GM10847 (cell line): ENCODE data around the gene ASMT.

Experiments
- POLR2A ChIP-seq: IDR thresholded peaks from 2 replicates; pipeline ENCODE4 v1.6.1; 2011; ENCODE audit not compliant: insufficient read length; ENCODE audit errors: extremely low read depth

Gene ASMT

DNA sequence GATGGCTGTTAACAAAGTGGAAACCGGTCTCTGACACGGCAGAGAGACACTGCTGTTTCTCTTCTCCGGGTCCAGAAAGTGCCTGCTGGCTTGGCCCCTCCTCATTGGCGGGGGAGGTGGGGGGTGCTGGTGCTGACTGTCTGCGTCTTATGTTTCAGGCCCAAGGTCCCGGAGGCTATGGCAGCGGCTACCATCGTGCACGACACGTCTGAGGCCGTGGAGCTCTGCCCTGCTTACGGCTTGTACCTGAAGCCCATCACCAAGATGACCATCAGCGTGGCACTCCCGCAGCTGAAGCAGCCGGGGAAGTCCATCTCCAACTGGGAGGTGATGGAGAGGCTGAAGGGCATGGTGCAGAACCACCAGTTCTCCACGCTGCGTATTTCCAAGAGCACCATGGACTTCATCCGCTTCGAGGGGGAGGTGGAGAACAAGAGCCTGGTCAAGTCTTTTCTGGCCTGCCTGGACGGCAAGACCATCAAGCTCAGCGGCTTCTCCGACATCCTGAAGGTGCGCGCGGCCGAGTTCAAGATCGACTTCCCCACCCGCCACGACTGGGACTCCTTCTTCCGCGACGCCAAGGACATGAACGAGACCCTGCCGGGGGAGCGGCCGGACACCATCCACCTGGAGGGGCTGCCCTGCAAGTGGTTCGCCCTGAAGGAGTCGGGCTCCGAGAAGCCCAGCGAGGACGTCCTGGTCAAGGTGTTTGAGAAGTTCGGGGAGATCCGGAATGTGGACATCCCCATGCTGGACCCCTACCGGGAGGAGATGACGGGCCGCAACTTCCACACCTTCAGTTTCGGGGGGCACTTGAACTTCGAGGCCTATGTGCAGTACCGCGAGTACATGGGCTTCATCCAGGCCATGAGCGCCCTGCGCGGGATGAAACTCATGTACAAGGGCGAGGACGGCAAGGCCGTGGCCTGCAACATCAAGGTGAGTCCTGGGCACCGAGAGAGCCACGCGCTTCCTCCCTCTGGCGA lies 21.3 kb upstream of the ASMT start:
- TF ChIP-seq POLR2A: no peak

DNA sequence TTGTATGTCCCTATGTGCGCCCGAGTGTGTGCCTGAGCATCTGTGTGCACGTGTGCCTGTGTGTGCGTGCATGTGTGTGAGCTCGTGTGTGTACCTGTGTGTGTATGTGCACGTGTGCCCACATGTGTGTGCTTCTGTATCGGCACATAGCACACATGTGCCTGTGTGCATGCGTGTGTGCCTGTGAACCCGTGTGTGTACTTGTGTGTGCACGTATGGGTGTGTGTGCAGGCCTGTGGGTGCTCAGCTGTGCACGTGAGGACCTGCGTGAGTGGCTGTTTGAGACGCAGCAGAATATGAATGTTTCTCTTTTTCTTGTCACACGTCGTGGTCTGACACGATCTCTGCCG lies 19.2 kb upstream of the ASMT start:
- TF ChIP-seq POLR2A: no peak

DNA sequence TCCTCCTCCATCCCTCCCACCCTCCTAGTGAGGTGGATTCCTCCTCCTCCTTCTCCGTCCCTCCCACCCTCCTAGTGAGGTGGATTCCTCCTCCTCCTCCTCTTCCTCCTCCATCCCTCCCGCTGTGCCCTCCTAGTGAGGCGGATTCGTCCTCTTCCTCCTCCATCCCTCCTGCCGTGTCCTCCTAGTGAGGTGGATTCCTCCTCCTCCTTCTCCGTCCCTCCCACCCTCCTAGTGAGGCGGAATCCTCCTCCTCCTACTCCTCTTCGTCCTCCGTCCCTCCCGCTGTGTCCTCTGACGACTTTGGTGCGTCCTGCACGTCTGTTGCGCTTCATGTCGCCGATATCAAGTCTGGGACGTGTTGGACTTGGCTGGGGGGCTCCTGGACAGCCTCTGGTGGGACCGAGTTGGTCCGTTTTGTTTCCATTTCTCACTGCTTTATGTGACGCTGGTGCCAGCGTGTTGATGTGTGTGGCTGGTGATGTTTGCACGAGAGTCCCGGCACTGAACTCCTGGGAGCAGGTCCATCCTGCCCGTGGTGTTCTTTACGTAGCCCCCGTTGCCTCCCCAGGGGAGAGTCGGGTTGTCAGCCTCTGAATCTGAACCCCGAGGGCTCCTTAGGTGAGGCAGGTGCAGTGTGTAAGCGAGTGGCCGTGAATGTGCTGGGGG lies 18.0 kb upstream of the ASMT start:
- TF ChIP-seq POLR2A: no peak

DNA sequence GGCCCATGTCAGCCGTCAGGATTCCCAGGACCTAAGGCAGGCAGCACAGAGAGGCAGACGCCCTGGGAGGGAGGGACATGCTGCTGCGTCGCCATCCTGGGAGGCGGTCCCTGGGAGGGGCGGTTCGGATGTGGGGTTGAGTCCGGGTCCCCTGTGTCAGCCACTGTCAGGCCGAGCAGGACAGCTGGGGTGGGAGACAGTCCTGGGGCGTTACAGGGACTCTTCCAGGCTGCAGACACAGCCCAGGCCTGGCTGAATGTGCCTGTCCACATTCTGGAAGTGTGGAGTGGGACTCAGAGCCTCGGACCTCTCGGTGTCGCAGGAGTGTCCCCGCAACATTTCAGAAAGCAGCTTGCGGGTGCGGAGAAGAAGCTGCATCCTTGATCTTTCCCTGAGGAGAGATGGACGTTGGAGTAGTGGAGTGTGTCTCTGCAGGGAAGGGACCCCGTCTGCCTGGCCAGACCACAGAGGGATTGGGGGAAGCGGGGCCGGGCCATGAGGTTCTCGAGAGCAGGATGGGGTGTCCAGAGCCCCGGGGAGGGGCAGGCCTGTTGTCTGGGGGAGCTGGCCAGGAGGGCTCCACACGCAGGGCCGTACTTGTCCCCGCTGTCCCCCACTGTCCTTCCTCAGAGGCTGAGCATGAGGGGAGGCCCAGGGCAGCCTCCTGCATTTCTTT lies 17.4 kb upstream of the ASMT start:
- no peak for TF ChIP-seq POLR2A

DNA sequence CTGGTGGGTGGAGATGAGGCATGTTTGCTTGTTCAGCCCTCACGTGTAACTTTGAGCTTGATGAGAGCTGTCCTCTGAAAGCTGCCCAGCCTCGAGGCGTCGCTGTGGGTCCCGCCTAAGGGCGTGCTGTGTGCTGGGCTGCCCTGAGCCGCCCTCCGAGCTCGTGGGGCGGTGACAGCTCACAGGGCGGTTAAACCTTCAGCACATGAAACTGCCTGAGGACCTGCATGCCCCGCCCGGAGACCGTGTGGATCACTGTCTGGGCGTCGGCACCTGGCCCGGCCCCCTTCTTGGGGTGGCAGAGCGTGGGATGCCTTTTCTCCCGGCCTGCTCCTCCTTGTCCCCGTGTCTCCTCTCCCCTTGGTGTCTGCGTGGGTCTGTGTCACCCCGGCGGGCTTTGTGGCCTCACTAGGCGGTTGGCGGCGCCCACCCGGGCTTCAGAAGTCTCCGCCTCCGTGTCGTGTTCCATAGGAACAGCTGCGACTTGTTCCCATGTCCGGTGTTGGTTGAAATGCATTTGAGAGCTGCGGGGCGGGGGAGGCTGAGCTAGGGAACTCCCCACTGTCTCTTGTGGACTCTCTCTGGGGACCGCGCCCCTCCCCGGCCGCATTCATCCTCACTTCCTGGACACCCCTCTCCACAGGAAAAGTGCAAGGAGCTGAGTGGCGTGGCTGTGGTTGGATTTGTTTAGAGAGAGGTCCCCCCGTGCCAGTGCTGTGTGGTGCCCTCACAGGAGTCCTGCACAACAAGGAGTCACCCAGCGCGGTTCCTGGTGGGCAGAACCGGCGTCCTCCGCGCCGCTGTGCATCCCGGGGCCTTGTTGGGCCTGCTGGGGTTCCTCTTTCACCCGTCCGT lies 16.6 kb upstream of the ASMT start:
- no peak for TF ChIP-seq POLR2A

DNA sequence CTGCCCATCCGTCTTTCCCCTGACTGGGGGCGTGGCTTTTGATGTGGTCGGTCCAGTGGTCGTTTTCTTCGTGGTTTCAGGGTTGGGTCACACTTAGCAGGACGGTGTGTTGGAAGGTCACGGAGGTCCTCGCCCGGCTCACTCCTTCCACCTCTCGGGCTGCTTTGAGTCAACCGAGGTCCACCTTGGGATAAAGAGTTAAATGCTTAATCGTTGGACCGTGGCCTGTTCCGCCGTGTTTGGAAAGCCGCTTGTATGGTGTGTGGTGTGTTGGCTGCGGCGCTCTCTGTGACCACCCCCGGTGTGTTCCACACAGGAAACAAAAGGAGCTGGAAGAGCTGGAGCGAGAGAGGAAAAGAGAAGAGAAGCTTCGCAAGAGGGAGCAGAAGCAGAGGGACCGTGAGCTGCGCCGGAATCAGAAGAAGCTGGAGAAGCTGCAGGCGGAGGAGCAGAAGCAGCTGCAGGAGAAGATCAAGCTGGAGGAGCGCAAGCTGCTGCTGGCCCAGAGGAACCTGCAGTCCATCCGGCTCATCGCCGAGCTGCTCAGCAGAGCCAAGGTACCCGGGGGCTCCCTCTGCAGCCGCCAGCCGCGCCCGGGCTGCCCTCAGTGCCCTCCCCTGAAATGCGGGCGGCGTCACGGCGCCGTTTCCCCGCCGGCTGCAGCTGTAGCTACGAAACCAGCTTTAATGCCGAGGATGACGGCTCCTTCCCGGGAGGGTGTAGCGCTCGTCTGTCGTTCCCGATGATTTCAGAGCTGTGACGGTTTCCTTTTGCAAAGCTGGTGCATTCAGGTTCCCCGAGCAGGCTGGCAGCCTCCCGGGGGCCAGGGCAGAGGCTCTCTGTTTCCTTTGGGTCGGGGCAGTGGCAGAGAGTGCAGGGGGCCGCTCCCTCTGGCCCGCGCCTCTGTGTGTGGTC lies 15.7 kb upstream of the ASMT start:
- TF ChIP-seq POLR2A: no peak

DNA sequence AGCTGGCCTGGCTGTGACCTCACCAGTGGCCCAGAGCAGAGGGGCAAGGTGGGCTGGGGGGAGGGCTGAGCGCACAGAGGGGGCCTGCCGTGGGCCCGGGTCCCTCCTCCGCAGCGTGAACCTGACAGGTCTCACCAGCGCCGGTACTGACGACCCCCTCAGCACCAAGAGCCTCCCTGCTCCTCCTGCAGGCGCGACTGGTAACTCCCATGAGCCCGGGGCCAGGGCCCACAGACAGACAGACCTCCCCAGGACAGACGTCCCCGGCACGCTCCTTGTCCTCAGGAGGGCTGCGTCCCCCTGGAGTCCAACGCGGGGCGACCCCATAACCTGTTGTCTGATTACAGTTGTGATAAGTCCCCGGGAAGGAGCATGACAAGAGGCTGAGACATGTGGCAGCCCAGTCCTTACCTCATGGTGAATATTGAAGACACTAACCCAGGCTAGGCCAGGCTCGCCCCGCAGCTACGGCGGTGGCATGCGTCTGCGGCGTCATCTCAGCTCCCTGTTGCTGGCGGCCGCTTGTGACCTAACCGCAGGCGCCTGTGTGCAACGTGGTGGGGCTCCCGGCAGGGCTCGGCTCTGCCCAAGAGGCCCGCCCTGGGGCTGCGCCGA lies 15.0 kb upstream of the ASMT start:
- TF ChIP-seq POLR2A: no peak

DNA sequence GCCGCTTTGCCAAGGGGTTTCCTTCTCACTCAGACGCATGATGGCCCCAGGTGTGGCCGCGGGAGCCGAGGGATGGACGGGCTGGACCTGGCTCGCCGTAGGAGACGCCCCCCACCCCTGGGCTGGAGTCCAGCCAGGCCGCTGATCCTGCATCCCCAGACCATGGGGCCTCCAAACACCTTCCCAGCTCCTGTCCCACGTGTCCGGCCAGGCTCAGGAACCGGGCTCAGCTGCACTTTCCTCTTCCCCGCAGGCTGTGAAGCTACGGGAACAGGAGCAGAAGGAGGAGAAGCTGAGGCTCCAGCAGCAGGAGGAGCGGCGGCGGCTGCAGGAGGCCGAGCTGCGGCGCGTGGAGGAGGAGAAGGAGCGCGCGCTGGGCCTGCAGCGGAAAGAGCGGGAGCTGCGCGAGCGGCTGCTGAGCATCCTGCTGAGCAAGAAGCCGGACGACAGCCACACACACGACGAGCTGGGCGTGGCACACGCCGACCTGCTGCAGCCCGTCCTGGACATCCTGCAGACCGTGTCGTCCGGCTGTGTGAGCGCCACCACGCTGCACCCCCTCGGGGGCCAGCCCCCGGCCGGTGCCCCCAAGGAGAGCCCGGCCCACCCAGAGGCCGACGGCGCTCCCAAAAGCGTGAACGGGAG lies 14.3 kb upstream of the ASMT start:
- no peak for TF ChIP-seq POLR2A

DNA sequence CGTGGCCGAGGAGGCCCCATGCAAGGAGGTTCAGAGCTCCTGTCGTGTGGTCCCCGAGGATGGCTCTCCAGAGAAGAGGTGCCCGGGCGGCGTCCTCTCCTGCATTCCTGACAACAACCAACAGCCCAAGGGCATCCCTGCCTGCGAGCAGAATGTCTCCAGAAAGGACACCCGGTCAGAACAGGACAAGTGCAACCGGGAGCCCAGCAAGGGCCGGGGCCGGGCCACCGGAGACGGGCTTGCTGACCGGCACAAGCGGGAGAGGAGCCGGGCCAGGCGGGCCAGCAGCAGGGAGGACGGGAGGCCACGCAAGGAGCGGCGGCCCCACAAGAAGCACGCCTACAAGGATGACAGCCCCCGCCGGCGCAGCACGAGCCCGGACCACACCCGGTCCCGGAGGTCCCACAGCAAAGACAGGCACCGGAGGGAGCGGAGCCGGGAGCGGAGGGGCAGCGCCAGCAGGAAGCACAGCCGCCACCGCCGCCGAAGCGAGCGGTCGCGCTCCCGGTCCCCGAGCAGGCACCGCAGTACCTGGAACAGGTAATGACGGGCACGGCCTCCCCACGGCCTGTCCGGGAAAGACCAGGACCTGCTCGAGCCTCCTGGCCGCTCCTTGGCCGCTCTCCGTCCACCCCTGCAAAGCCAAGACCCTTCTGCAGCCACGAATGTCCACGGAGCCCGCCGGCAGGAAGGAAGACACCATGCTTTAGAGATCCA lies 13.7 kb upstream of the ASMT start:
- no peak for TF ChIP-seq POLR2A

DNA sequence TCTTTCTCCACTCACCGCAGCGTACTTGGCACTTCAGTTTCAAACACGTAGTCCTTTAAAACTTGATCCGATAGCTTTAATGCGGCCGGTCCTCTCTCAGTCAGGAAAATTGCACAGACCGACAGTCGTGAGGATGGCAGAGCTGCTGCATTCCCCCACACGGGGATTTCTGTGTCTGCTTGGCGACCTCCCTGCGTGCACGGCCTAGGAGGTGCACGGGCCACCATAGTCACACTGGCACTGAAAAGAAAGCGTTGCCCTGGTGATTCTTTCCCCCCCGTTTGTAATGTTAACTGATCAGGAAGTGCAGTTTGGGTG lies 13.1 kb upstream of the ASMT start:
- TF ChIP-seq POLR2A: no peak

DNA sequence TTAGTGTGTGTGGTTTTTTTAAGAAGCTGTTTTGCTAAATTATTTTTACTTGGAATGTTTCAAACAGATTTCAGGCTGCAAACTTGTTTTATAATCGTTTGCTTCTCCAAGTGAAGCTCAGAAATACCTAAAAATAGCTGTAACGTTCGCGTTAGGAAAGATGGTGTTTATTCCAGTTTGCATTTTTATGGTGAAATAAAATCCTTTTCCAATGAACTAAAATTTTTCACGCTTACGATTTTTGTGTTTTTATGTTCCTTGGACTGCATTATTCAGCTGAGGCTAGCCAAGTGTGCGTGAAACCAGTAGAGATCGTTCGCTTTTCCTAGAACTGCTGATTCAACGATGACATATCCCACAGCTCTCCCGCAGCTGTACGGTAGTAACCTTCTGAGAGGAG lies 12.6 kb upstream of the ASMT start:
- TF ChIP-seq POLR2A: no peak

DNA sequence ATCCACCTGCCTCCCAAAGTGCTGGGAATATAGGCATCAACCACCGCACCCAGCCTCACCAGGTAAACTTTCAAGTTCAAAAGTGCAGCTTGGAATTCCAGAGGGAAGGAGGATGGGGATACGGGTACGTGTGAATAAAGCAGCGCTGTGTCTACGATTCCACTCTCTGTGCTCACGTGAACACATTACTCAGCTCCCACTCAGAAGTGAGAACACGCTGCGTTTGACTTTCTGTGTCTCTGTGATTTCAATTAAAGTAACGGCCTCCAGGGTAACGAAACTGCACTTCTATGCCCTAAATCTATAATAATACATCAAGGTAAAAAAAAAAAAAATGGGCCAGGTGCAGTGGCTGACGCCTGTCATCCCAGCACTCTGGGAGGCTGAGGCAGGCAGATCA lies 8.4 kb upstream of the ASMT start:
- TF ChIP-seq POLR2A: no peak

DNA sequence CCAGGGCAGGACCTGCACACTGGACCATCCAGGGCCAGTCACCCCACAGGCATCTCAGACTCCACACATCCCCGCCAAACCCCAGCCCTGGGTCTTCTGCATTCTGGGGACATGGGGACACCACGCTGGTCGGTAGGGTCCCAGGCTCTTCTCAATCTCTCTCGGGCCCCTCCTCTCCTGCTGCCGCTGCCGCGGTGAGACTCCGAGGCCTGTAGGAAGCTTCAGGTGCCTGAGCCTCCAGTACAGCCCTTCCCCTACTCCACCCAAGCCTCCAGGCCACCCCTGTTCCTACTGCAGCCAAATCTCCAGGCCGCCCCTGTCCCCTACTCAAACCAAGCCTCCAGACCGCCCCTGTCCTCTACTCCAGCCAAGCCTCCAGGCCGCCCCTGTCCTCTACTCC lies 5.5 kb upstream of the ASMT start:
- no peak for TF ChIP-seq POLR2A
